Caco-2 (cell line): ENCODE results near the gene VSTM2L. TPM values are rescaled to one million over a fixed set of nuclear protein-coding genes. Genes with fewer than 3 reads are reported as not detected.

Experiments used
- BruUV-seq: library from RNA; stranded (reverse); fragments of 400-500 nt; replicated peaks from 2 replicates; lab custom pipeline; 2021; lab: Mats Ljungman, UMichigan
- CTCF ChIA-PET: fragments of 300-600 bp; sonication (Branson Sonifier 250); formaldehyde crosslinking; loops from one replicate; lab custom pipeline; 2022; ENCODE audit warnings: antibody characterized with exemption; lab: Charles Lee
- POLR2A ChIA-PET: fragments of 300-600 bp; sonication (Branson Sonifier 250); formaldehyde crosslinking; loops from one replicate; lab custom pipeline; 2022; ENCODE audit warnings: antibody characterized with exemption; lab: Charles Lee
- DNase-seq, 2 experiments: peaks; one replicate each; pipeline versions ENCODE4 v3.0.0 to v3.0.0-alpha.2; 2020 to 2022
- H3K27me3 ChIP-seq: replicated peaks from 2 replicates; pipeline ENCODE4 v1.6.0; 2011; ENCODE audit warnings: low read length; ENCODE audit not compliant: control insufficient read depth, insufficient read depth
- H3K36me3 ChIP-seq: 2 replicates; pipeline ENCODE4 v1.5.1; 2011; ENCODE audit warnings: low read length; ENCODE audit not compliant: control insufficient read depth, insufficient read depth
- H3K4me1 ChIP-seq: fragments of 250-450 bp; sonication (Bioruptor Pico); 2 replicates; pipeline ENCODE4 v1.5.1; 2020; ENCODE audit warnings: mild to moderate bottlenecking
- H3K4me3 ChIP-seq: 2 replicates; pipeline ENCODE4 v1.5.1; 2011; ENCODE audit warnings: low read depth, mild to moderate bottlenecking, control low read depth, low read length
- H3K9me3 ChIP-seq: fragments of 250-450 bp; sonication (Bioruptor Pico); 2 replicates; pipeline ENCODE4 v1.5.1; 2020; ENCODE audit warnings: mild to moderate bottlenecking, moderate library complexity
- H3K27ac Mint-ChIP-seq: one replicate; pipeline ENCODE4 v1.8.0; 2022; ENCODE audit warnings: mixed read lengths; ENCODE audit not compliant: unreplicated experiment
- H3K27me3 Mint-ChIP-seq: one replicate; pipeline ENCODE4 v1.8.0; 2022; ENCODE audit warnings: mixed read lengths; ENCODE audit not compliant: insufficient read depth, unreplicated experiment
- H3K36me3 Mint-ChIP-seq: one replicate; pipeline ENCODE4 v1.8.0; 2022; ENCODE audit warnings: mild to moderate bottlenecking, mixed read lengths; ENCODE audit not compliant: insufficient read depth, unreplicated experiment
- H3K4me1 Mint-ChIP-seq: one replicate; pipeline ENCODE4 v1.8.0; 2022; ENCODE audit warnings: low read depth, mixed read lengths; ENCODE audit not compliant: unreplicated experiment
- H3K4me3 Mint-ChIP-seq: one replicate; pipeline ENCODE4 v1.8.0; 2022; ENCODE audit warnings: mild to moderate bottlenecking, moderate library complexity, mixed read lengths; ENCODE audit not compliant: unreplicated experiment
- H3K9me3 Mint-ChIP-seq: one replicate; pipeline ENCODE4 v1.8.0; 2022; ENCODE audit warnings: mixed read lengths; ENCODE audit not compliant: unreplicated experiment
- intact Hi-C: fragments of 100-400 bp; cut with micrococcal nuclease; formaldehyde crosslinking; loops from one replicate; pipeline ENCODE4 v1.10.0; 2022; ENCODE audit not compliant: unreplicated experiment
- total RNA-seq: library from RNA; stranded (reverse); gene quantifications from 2 replicates; pipeline ENCODE4 v1.2.3, GENCODE V29; 2022
- TF ChIP-seq, protein P1 (sequence below), 2 experiments: fragments of 200-600 bp in 1 of 2; IDR thresholded peaks; 1 replicate in 1 of 2; 2 replicates in 1 of 2; pipeline versions ENCODE4 v1.5.1 to v1.8.0; 2011 to 2022; ENCODE audit warnings: antibody characterized with exemption in 1 of 2, control low read depth in 1 of 2, inconsistent platforms in 1 of 2, low read depth in 1 of 2, low read length in 1 of 2, mild to moderate bottlenecking in 1 of 2, moderate library complexity in 1 of 2; ENCODE audit not compliant: insufficient read depth in 1 of 2, severe bottlenecking in 1 of 2, unreplicated experiment in 1 of 2

VSTM2L gene
- total RNA-seq, 1 experiment from 2014 or later: not detected

DNA sequence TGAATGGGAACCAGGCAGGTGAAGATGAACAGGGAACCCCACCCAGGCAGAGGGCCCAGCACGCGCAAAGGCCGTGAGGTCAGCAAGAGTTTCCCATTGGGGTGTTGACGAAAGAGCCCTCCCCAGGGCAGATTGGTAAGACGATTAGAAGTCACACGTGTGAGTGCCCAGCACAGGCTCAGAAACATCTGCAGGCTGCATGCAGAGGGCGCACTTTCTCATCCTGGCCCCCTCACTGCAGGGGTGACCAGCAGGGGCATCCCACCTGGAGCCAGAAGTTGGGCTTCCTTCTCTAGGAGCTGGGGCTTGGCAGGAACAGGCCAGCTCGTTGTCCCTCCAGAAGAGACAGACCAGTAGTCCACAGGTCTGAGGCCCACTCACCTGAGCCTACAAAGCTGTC is 38.4 kb downstream of the VSTM2L start:
- peak; percentile 56 to 59 for DNase-seq
- TF ChIP-seq, protein P1, sequence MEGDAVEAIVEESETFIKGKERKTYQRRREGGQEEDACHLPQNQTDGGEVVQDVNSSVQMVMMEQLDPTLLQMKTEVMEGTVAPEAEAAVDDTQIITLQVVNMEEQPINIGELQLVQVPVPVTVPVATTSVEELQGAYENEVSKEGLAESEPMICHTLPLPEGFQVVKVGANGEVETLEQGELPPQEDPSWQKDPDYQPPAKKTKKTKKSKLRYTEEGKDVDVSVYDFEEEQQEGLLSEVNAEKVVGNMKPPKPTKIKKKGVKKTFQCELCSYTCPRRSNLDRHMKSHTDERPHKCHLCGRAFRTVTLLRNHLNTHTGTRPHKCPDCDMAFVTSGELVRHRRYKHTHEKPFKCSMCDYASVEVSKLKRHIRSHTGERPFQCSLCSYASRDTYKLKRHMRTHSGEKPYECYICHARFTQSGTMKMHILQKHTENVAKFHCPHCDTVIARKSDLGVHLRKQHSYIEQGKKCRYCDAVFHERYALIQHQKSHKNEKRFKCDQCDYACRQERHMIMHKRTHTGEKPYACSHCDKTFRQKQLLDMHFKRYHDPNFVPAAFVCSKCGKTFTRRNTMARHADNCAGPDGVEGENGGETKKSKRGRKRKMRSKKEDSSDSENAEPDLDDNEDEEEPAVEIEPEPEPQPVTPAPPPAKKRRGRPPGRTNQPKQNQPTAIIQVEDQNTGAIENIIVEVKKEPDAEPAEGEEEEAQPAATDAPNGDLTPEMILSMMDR (IDR thresholded peaks at IDR 0.05; ENCODE audit: insufficient read depth in 1 of 2, low read depth in 1 of 2, low read length in 1 of 2, severe bottlenecking in 1 of 2, unreplicated experiment in 1 of 2): peak; percentile 53 to 86
- intact Hi-C loops: loop anchor here (5.0 kb wide), 1 partner anchor 51 kb away; no protein-coding TSS in a partner anchor
- Histone ChIP-seq H3K9me3 (no peaks in the 10 kb centered on the region), H3K4me3 (no peak overlapping the region), H3K4me1 (no peaks in the 10 kb centered on the region), H3K36me3 (no peaks in the 10 kb centered on the region), H3K27me3 (no peaks in the 10 kb centered on the region)
- no peak overlapping the region for H3K4me3 Mint-ChIP-seq
- no peaks in the 10 kb centered on the region for H3K4me1 Mint-ChIP-seq
- H3K36me3 Mint-ChIP-seq: no peaks in the 10 kb centered on the region
- no peak overlapping the region for H3K27ac Mint-ChIP-seq
- no peaks in the 10 kb centered on the region for H3K9me3 Mint-ChIP-seq
- ChIA-PET POLR2A (no interaction called here), CTCF (interaction anchor here (0.6 to 1.2 kb wide), 6 partner anchors 9 to 46 kb away, joined by 3 to 5 read pairs (median 4); no protein-coding TSS in a partner anchor)
- no TSS peak for BruUV-seq
- no peaks in the 10 kb centered on the region for H3K27me3 Mint-ChIP-seq

- Histone ChIP-seq H3K4me1 (no peaks in the 10 kb centered on the region), H3K9me3 (no peaks in the 10 kb centered on the region), H3K4me3 (no peak overlapping the region), H3K36me3 (no peaks in the 10 kb centered on the region), H3K27me3 (no peaks in the 10 kb centered on the region)
- peaks cover 2% of the 10 kb centered on the region for H3K27me3 Mint-ChIP-seq
- no peaks in the 10 kb centered on the region for H3K36me3 Mint-ChIP-seq
- H3K27ac Mint-ChIP-seq: no peak overlapping the region
- no peak overlapping the region for H3K4me3 Mint-ChIP-seq
- H3K9me3 Mint-ChIP-seq: no peaks in the 10 kb centered on the region
- intact Hi-C loops: loop anchor here (5.0 kb wide), 1 partner anchor 50 kb away; no protein-coding TSS in a partner anchor
- ChIA-PET POLR2A (no interaction called here), CTCF (interaction anchor here (0.6 to 1.2 kb wide), 7 partner anchors 8 to 57 kb away, joined by 3 to 8 read pairs (median 5); no protein-coding TSS in a partner anchor)
- H3K4me1 Mint-ChIP-seq: no peaks in the 10 kb centered on the region
- TF ChIP-seq, protein P1 (IDR thresholded peaks at IDR 0.05; ENCODE audit: insufficient read depth in 1 of 2, low read depth in 1 of 2, low read length in 1 of 2, severe bottlenecking in 1 of 2, unreplicated experiment in 1 of 2): no peak
- no peak for DNase-seq
- no TSS peak for BruUV-seq
Observed at GRCh38 chr20:37941992-37942391, 39.1 kb downstream of the VSTM2L start.

- CTCF ChIA-PET: interaction anchor here (0.5 to 1.4 kb wide), 3 partner anchors 13 to 62 kb away, joined by 3 read pairs; no protein-coding TSS in a partner anchor
Observed at GRCh38 chr20:37943033-37943432, 40.1 kb downstream of the VSTM2L start.

More at GRCh38 chr20:37943033-37943432, 40.1 kb downstream of the VSTM2L start:
- BruUV-seq: no TSS peak
- peaks cover 8% of the 10 kb centered on the region for H3K9me3 ChIP-seq
- TF ChIP-seq, protein P1 (IDR thresholded peaks at IDR 0.05; ENCODE audit: insufficient read depth in 1 of 2, low read depth in 1 of 2, low read length in 1 of 2, severe bottlenecking in 1 of 2, unreplicated experiment in 1 of 2): no peak
- no peaks in the 10 kb centered on the region for H3K4me1 ChIP-seq
- no peaks in the 10 kb centered on the region for H3K36me3 ChIP-seq
- H3K4me3 ChIP-seq: no peak overlapping the region
- Mint-ChIP-seq H3K27ac (no peak overlapping the region), H3K4me1 (no peaks in the 10 kb centered on the region), H3K27me3 (peaks cover 2% of the 10 kb centered on the region), H3K4me3 (no peak overlapping the region), H3K9me3 (peaks cover 6% of the 10 kb centered on the region), H3K36me3 (no peaks in the 10 kb centered on the region)
- intact Hi-C loops: loop anchor here (5.0 kb wide), 1 partner anchor 49 kb away; no protein-coding TSS in a partner anchor
- POLR2A ChIA-PET: no interaction called here
- no peaks in the 10 kb centered on the region for H3K27me3 ChIP-seq
- peak in 1 of 2 experiments; percentile 27 for DNase-seq
